ENCODE data around the gene AURKAIP1.

GRCh38 chr1:1361982-1362423, 13.0 kb downstream of the AURKAIP1 start:
- no peak for TF ChIP-seq EP300 (IDR thresholded peaks at IDR 0.05)
- TF ChIP-seq CTCF (IDR thresholded peaks at IDR 0.05) = no peak
- no peak for TF ChIP-seq POLR2A (IDR thresholded peaks at IDR 0.05)
- no peak for TF ChIP-seq POLR2AphosphoS5 (IDR thresholded peaks at IDR 0.05)

All from stomach (tissue), 4 donors.